GM12878 (cell line): ENCODE data around the gene RAPGEF1. TPM values are rescaled to one million over a fixed set of nuclear protein-coding genes. Genes with fewer than 3 reads are reported as not detected.

Experiments
- MAX ChIP-seq: IDR thresholded peaks from 2 replicates; pipeline ENCODE4 v1.6.1; 2012; ENCODE audit warnings: low read depth, low read length, improper control_type of control experiment
- ZBTB33 ChIP-seq: fragments of 450-650 bp; IDR thresholded peaks from 2 replicates; pipeline ENCODE4 v1.6.1; 2017; ENCODE audit warnings: mild to moderate bottlenecking
- polyA plus RNA-seq, 11 experiments: library from polyadenylated mRNA; depleted of rRNA in 4 of 11; unstranded in 6 of 11; stranded (reverse) in 5 of 11; fragments of >200 nt; fragmentation: Nextera tagmentation in 4 of 11; fragmentation: Illumina TruSeq in 1 of 11; extraction: Ambion mirVana in 4 of 11; extraction: Trizol in 1 of 11; gene quantifications; 1 replicate in 1 of 11; 2 replicates in 10 of 11; pipeline versions ENCODE4 v1.2.1 to v1.2.3, GENCODE V29; 2011 to 2016; ENCODE audit warnings: inconsistent platforms in 2 of 11, missing spikeins in 2 of 11, low read depth in 1 of 11
- total RNA-seq, 4 experiments: library from RNA; depleted of rRNA in 3 of 4; stranded (reverse); fragments of >200 nt in 3 of 4; fragmentation: Illumina TruSeq in 1 of 4; extraction: Trizol in 1 of 4; gene quantifications; 2 replicates each; pipeline versions ENCODE4 v1.2.1 to v1.2.3, GENCODE V29; 2013 to 2021
- TF ChIP-seq, protein P1 (sequence below): IDR thresholded peaks from 2 replicates; pipeline ENCODE4 v1.6.1; 2012; ENCODE audit warnings: improper control_type of control experiment, low read depth, low read length; ENCODE audit not compliant: insufficient replicate concordance

RAPGEF1 gene
- total and polyA plus RNA-seq, 10 of the 15 experiments (the other 5 are each of a cell fraction or from before 2014, with no cell fraction given), result 0.42 to 113 (median 45.9) TPM

GRCh38 chr9:131714821-131715220, 25.1 kb downstream of the RAPGEF1 start (continued):
- no peak for TF ChIP-seq ZBTB33
- TF ChIP-seq, protein P1, sequence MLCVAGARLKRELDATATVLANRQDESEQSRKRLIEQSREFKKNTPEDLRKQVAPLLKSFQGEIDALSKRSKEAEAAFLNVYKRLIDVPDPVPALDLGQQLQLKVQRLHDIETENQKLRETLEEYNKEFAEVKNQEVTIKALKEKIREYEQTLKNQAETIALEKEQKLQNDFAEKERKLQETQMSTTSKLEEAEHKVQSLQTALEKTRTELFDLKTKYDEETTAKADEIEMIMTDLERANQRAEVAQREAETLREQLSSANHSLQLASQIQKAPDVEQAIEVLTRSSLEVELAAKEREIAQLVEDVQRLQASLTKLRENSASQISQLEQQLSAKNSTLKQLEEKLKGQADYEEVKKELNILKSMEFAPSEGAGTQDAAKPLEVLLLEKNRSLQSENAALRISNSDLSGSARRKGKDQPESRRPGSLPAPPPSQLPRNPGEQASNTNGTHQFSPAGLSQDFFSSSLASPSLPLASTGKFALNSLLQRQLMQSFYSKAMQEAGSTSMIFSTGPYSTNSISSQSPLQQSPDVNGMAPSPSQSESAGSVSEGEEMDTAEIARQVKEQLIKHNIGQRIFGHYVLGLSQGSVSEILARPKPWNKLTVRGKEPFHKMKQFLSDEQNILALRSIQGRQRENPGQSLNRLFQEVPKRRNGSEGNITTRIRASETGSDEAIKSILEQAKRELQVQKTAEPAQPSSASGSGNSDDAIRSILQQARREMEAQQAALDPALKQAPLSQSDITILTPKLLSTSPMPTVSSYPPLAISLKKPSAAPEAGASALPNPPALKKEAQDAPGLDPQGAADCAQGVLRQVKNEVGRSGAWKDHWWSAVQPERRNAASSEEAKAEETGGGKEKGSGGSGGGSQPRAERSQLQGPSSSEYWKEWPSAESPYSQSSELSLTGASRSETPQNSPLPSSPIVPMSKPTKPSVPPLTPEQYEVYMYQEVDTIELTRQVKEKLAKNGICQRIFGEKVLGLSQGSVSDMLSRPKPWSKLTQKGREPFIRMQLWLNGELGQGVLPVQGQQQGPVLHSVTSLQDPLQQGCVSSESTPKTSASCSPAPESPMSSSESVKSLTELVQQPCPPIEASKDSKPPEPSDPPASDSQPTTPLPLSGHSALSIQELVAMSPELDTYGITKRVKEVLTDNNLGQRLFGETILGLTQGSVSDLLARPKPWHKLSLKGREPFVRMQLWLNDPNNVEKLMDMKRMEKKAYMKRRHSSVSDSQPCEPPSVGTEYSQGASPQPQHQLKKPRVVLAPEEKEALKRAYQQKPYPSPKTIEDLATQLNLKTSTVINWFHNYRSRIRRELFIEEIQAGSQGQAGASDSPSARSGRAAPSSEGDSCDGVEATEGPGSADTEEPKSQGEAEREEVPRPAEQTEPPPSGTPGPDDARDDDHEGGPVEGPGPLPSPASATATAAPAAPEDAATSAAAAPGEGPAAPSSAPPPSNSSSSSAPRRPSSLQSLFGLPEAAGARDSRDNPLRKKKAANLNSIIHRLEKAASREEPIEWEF, result no peak
- no peak for TF ChIP-seq MAX
